Superior temporal gyrus (tissue), 1 donor: Measurements from ENCODE around the gene RAB8A.

Experiments
- DNase-seq: peaks from one replicate; pipeline ENCODE4 v3.0.0-alpha.2; 2016; ENCODE audit errors: extremely low spot score

RAB8A gene

GRCh38 chr19:16142032-16142580, 30.4 kb downstream of the RAB8A start:
- DNase-seq = no peak

DNA sequence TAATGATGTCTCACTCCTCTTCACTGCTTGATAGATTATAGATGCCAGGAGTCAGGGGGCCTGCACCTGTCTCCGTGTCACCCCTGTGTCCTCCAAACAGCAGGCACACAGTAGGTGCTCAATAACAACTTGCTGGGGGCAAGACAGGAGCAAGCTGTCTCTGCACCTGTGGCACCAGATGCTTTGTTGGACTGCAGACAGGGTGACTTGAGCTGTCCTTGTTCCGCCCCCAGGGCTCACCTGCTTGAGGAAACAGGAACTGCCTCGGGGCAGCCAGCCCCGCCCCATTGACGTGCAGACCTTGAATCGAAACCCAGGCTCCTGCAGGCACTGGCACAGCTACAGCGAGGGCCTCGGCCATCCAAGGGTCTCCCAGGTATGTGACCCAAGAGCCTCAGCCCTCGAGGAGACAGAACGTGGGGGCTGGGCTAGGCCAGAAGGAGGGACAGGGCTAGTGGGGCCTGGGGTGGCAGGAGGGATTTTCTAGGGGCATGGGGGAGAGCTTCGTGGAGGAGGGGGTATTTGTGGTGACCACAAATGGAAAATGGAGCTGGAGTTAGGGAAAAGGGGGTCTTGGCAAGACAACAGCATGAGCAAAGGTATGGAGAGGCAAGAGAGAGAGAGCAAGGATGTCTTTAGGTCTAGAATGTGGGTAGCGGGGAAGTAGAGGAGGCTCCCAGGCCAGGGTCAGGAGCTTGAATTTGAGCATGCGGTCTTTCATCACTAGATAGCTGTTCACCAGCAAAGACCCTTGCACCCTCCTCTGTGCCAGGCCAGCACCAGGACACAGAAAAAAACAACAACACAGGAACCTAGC, 31.9 kb downstream of the RAB8A start, which contains the start of gene HSH2D:
Gene HSH2D, plus strand, starts transcription at position 287 of the 817 bp plus-strand sequence. CDS start 5,066 bp downstream, outside the sequence.
- no peak for DNase-seq

DNA sequence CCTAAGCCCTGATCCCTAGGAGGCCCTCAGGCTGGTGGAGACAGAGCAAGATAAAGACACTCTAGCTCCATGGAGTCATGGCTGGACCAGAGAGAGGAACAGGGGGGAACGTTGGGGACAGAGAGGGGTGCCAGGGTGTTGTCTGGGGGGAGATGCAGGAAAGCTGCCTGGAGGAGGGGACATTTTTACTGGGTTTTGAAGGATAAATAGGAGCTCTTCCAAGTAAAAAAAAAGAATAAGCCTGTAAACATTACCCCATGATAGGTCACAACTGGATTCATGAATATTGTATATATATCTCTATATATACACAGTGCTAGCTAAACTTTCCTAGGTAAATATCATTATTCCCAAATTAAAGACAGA, 32.5 kb downstream of the RAB8A start:
- DNase-seq = no peak

- DNase-seq = no peak
Observed at GRCh38 chr19:16146112-16146511, 34.4 kb downstream of the RAB8A start.

DNA sequence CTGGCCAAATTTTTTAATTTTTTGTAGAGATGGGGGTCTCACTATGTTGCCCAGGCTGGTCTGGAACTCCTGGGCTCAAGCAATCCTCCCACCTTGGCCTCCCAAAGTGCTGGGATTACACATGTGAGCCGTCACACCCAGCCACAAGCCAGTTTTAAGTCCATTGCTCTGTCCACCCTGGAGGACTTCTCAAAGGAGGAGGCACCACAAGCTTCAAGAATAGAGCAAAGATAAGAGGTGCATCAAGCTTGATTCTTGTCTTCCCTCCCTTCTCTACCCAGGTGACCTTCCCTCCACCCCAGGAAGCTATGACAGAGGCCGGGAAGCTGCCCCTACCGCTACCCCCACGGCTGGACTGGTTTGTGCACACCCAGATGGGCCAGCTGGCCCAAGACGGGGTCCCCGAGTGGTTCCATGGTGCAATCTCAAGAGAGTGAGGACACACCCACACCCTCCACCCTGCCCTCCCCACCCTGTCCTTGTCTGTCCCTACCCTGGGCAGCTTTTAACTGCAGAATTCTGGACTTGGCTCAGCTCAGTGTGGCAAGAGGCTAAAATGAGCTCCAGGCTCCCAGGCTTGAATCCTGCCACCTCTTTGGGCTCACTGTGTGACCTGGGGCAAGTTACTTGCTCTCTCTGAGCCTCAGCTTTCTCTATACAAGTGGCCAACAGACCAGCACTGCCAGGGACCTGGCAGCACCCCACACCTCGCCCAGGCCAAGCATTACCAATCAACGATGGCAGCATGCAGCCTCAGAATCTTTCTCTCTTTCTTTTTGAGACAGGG, 36.9 kb downstream of the RAB8A start:
- no peak for DNase-seq

DNA sequence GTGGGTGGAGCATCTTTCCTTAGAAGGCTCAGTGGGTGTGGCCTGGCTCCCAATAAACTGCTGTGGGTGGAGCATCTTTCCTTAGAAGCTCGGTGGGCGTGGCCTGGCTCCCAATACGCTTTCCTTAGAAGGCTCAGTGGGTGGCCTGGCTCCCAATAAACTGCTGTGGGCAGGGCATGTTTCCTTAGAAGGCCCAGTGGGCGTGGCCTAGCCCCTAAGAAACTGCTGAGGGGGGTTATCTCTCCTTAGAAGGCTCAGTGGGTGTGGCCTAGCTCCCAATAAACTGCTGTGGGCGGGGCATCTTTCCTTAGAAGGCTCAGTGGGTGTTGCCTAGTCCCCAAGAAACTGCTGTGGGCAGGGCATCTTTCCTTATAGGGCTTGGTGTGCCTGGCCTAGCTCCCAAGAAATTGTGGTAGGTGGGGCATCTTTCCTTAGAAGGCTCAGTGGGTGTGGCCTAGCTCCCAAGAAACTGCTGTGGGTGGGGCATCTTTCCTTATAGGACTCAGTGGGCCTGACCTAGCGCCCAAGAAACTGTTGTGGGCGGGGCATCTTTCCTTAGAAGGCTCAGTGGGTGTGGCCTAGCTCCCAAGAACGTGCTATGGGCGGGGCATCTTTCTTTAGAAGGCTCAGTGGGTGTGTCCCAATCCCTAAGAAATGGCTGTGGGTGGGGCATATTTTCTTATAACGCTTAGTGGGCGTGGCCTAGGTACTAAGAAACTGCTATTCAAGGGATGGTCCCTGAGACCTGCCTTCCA, 42.1 kb downstream of the RAB8A start:
- DNase-seq = no peak

DNA sequence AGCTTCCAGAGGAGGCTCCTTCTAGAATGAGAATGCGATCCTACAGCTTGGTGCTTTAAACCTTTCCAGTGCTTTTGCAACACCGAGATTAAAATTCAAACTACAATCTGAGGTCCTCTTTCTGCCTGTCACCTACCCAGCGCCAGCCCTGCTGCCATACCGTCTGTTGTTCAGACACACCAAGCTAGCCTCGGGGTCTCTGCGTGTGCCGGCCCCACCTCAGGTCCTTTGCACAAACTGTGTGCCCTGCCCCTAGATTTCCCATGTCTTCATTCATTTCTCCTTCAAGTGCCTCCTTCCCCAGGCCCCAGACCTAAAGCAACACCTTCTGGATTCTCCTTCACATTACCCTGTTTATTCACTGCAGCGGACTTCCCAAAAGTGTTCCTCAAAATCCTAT, 42.9 kb downstream of the RAB8A start:
- no peak for DNase-seq

GRCh38 chr19:16155128-16155527, 43.4 kb downstream of the RAB8A start:
- no peak for DNase-seq

DNA sequence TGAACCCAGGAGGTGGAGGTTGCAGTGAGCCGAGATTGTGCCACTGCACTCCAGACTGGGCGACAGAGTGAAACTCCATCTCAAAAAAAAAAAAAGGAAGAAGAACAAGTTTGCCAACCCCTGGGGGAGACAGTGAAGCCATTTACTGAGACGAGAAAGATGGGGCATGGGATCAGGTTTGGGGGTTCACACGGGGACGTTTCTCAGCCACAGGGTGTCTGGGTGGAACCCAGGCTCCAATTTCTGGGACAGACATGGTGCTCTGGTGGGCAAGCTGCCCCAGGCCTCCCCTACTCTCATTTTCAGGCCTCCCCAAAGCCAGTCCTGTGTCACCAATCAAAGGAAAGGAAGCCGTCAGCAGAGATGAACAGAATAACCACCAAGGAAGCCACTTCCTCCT, 45.2 kb downstream of the RAB8A start:
- DNase-seq = no peak

DNA sequence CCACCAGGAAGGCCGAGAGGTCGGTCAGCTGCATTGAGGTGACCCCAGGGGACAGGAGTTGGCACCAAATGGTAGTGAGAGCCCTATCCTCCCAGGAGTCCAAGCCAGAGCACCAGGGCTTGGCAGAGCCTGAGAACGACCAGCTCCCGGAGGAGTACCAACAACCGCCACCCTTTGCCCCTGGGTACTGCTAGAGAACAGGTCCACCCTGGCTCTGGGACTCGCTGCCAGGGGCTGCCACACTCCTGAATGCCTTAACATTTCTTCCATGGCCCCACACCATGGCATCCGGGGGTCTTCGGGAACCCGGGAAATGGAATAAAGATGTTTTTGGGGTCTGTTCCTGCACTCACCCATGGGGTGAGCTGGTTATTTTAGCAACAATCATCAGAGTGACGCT, 45.9 kb downstream of the RAB8A start:
- no peak for DNase-seq

- no peak for DNase-seq
Observed at GRCh38 chr19:16159655-16160054, 48.0 kb downstream of the RAB8A start.

GRCh38 chr19:16160445-16160942, 48.8 kb downstream of the RAB8A start:
- DNase-seq = no peak

GRCh38 chr19:16160943-16161560, 49.4 kb downstream of the RAB8A start:
- DNase-seq = no peak

- DNase-seq = peak; percentile 20
Observed at GRCh38 chr19:16161840-16162239, 50.2 kb downstream of the RAB8A start.

DNA sequence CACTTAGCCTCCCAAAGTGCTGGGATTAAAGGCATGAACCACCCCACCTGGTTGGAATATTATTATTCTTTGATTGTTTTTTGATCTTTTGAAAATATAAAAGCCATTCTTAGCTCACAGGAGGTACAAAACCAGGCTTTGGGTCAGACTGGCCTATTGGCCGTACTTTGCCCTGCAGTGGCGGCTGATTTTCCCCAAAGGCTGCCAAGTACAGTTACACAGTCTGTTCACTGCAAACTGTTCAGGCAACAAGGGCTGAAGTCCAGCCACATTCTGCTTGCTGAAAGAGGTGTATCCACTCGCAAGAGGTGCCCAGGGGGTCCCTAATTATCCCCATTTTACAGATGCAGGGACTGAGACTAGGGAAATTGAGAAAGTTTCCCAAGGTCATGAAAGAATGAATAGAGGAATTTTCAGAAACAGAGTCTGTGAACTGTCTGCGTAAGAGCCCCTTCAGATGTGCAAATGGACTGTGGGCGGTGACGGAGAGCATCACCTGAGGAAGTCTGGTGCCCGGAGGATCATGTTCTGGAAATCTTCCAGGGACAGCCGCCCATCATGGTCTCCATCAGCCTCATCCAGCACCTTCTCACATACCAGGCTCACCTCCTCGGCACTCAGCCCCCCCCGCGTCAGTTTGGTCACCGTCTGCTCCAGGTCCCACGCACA, 52.7 kb downstream of the RAB8A start:
- DNase-seq = no peak

DNA sequence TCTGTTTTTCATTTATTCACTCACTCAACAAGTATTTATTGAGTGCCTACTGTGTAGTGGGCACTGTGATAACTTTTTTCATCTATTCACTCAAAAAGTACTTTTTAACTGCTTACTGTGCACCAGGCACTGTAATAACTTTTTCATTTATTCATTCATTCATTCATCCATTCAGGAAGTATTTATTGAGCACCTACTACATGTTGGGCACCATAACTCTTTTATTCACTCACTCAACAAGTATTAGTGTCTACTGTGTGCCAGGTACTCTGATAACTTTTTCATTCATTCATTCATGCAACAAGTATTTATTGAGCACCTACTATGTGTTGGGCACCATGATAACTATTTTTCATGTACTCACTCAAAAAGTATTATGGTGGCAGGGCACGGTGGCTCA, 54.7 kb downstream of the RAB8A start:
- no peak for DNase-seq

GRCh38 chr19:16167055-16167454, 55.4 kb downstream of the RAB8A start:
- no peak for DNase-seq

DNA sequence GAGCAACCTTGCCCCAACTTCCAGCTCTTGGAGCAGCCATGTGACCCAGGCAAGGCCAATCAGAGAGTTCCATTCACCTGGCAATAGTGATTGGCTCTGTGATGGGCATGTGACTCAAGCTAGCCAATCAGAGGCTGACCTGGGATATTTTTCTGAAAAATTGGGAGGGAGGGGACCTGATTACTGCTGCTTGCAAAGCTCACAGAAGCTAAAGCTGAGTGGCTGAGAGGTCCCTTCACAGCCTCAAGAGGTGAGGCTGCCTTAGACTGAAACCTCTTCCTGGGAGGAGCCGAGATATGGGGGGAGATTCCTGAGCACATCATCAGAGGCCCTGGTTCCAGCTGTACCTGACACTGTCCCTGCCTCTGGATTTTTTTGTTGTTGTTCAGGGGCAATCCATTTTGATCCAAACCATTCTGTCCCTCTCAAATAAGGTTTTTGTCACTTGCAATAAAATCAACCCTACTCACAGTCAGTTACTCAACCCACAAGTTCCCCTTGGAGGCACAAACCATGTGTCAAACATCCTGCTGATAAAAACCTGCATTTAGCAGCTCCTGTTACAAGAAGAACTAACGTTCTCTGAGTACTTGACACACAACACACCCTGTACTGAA, 56.9 kb downstream of the RAB8A start:
- no peak for DNase-seq

GRCh38 chr19:16170134-16170533, 58.4 kb downstream of the RAB8A start:
- DNase-seq = no peak

DNA sequence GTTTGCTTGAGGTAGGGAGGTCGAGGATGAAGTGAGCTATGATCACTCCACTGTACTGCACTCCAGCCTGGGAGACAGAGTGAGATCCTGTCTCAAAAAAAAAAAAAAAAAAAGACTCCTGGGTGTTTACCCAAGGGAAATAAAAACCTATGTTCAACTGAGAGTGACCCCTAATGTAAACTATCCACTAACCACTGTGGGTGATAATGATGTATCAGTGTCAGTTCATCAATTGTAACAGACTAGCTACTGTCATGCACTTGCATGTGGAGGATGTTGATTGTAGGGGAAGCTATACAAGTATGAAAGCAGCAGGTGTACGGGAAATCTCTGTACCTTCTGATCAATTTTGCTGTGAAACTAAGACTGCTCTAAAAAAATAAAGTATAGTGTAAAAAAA, 64.3 kb downstream of the RAB8A start:
- no peak for DNase-seq
